Left lung (tissue), 10 donors: Measurements from ENCODE around the gene PMM2. TPM values are rescaled to one million over a fixed set of nuclear protein-coding genes. Genes with fewer than 3 reads are reported as not detected.

Experiments used
- ATAC-seq: fragments of 200-7000 bp; cut with Tn5 transposase; one replicate; pipeline ENCODE4 v1.9.1; 2020; ENCODE audit warnings: moderate library complexity
- DNase-seq, 4 donors: peaks; one replicate each; pipeline ENCODE4 v3.0.0-alpha.2; 2013 to 2020
- H3K27ac ChIP-seq, 2 donors: fragments of 200-600 bp; sonication (generic) in 1 of 2; one replicate each; pipeline versions ENCODE4 v1.5.0 to v1.8.0; 2020 to 2021
- H3K27me3 ChIP-seq, 2 donors: fragments of 200-600 bp; sonication (generic) in 1 of 2; one replicate each; pipeline versions ENCODE4 v1.5.0 to v1.8.0; 2020 to 2021
- H3K36me3 ChIP-seq, 2 donors: fragments of 200-600 bp; sonication (generic) in 1 of 2; one replicate each; pipeline versions ENCODE4 v1.5.0 to v1.8.0; 2020 to 2021
- H3K4me1 ChIP-seq, 2 donors: fragments of 200-600 bp; one replicate each; pipeline ENCODE4 v1.8.0; 2021
- H3K4me3 ChIP-seq, 2 donors: fragments of 200-600 bp; sonication (generic) in 1 of 2; one replicate each; pipeline versions ENCODE4 v1.5.0 to v1.8.0; 2020 to 2021; ENCODE audit warnings: mild to moderate bottlenecking in 1 of 2
- H3K9me3 ChIP-seq, 2 donors: fragments of 200-600 bp; sonication (generic) in 1 of 2; one replicate each; pipeline versions ENCODE4 v1.5.0 to v1.8.0; 2020 to 2021
- CTCF ChIP-seq, 2 donors: fragments of 200-600 bp; sonication (generic) in 1 of 2; IDR thresholded peaks; one replicate each; pipeline versions ENCODE4 v1.5.0 to v1.8.0; 2021; ENCODE audit warnings: antibody characterized with exemption in 2 of 2
- intact Hi-C, 2 donors: fragments of 100-400 bp; cut with DNase I; formaldehyde crosslinking; loops; one replicate each; pipeline versions ENCODE4 v1.11.2 to v1.14.2; 2022
- polyA plus RNA-seq, 6 donors: library from polyadenylated mRNA; unstranded; fragments of 120-200 nt; gene quantifications; one replicate each; pipeline ENCODE4 v1.2.1, GENCODE V29; 2013; ENCODE audit not compliant: insufficient read length in 6 of 6
- total RNA-seq, 2 donors: library from RNA; stranded (reverse); fragmentation: NEBNext Ultra II Directional; extraction: Animal tissue kit (Norgen Biotek cat#: 25700); gene quantifications; one replicate each; pipeline ENCODE4 v1.2.1, GENCODE V29; 2021
- donor health status: DM: no; HTN: yes; CAD: no.
- donor health status: DM: no; HTN: no; CAD: no.

Gene PMM2
- total and polyA plus RNA-seq, 8 donors = 19.2 to 38.2 (median 22.9) TPM

- DNase-seq = no peak
- H3K27me3 ChIP-seq = no peaks in the 10 kb centered on the region
- peaks cover 0 to 6% of the 10 kb centered on the region in 2 donors for H3K4me1 ChIP-seq
- H3K36me3 ChIP-seq = peaks cover 0 to 99% of the 10 kb centered on the region in 2 donors
- ATAC-seq = no peak
- H3K9me3 ChIP-seq = no peaks in the 10 kb centered on the region
- no peak for TF ChIP-seq CTCF (IDR thresholded peaks at IDR 0.05)
- intact Hi-C loops = no loop called here
- no peak overlapping the region for H3K27ac ChIP-seq
- H3K4me3 ChIP-seq = no peak overlapping the region
These were observed 19.5 kb downstream of the PMM2 start for GRCh38 chr16:8816967-8817655.

- peak in 2 of 4 donors; percentile 9 to 10 for DNase-seq
- Histone ChIP-seq H3K4me3 (no peak overlapping the region), H3K9me3 (no peaks in the 10 kb centered on the region), H3K27me3 (no peaks in the 10 kb centered on the region), H3K4me1 (peaks cover 0 to 6% of the 10 kb centered on the region in 2 donors), H3K27ac (no peak overlapping the region), H3K36me3 (peaks cover 0 to 88% of the 10 kb centered on the region in 2 donors)
- intact Hi-C loops = no loop called here
- ATAC-seq = no peak
- no peak for TF ChIP-seq CTCF (IDR thresholded peaks at IDR 0.05)
These were observed 21.0 kb downstream of the PMM2 start for GRCh38 chr16:8818504-8819270.

- peaks cover 0 to 79% of the 10 kb centered on the region in 2 donors for H3K36me3 ChIP-seq
- no peaks in the 10 kb centered on the region for H3K9me3 ChIP-seq
- intact Hi-C loops = no loop called here
- H3K4me3 ChIP-seq = no peak overlapping the region
- TF ChIP-seq CTCF (IDR thresholded peaks at IDR 0.05) = no peak
- no peaks in the 10 kb centered on the region for H3K27me3 ChIP-seq
- ATAC-seq (no peak), DNase-seq (no peak)
- peaks cover 0 to 6% of the 10 kb centered on the region in 2 donors for H3K4me1 ChIP-seq
- no peak overlapping the region for H3K27ac ChIP-seq
These were observed 21.9 kb downstream of the PMM2 start for GRCh38 chr16:8819411-8820034.

GRCh38 chr16:8822403-8822802, 24.8 kb downstream of the PMM2 start:
- Histone ChIP-seq H3K9me3 (no peaks in the 10 kb centered on the region), H3K4me1 (peaks cover 0 to 3% of the 10 kb centered on the region in 2 donors), H3K27ac (no peak overlapping the region), H3K27me3 (no peaks in the 10 kb centered on the region), H3K4me3 (no peak overlapping the region), H3K36me3 (peaks cover 0 to 69% of the 10 kb centered on the region in 2 donors)
- ATAC-seq (no peak), DNase-seq (no peak)
- intact Hi-C loops = no loop called here
- TF ChIP-seq CTCF (IDR thresholded peaks at IDR 0.05) = no peak
